Ascending aorta (tissue), 2 donors: ENCODE data around the gene CENPU. TPM values are rescaled to one million over a fixed set of nuclear protein-coding genes. Genes with fewer than 3 reads are reported as not detected.

Experiments used
- DNase-seq, 2 donors: peaks; one replicate each; pipeline ENCODE4 v3.0.0-alpha.2; 2019; ENCODE audit warnings: low spot score in 2 of 2
- H3K27ac ChIP-seq, 2 donors: fragments of 200-600 bp; sonication (generic); one replicate each; pipeline ENCODE4 v1.5.1; 2016 to 2017; ENCODE audit warnings: mild to moderate bottlenecking in 1 of 2
- H3K27me3 ChIP-seq: fragments of 200-600 bp; sonication (generic); one replicate; pipeline ENCODE4 v1.5.1; 2017
- H3K36me3 ChIP-seq, 2 donors: fragments of 200-600 bp; sonication (generic); one replicate each; pipeline ENCODE4 v1.5.1; 2016
- H3K4me1 ChIP-seq, 2 donors: fragments of 200-600 bp; sonication (generic); one replicate each; pipeline ENCODE4 v1.5.1; 2016 to 2017; ENCODE audit warnings: mild to moderate bottlenecking in 1 of 2
- H3K4me3 ChIP-seq, 2 donors: fragments of 200-600 bp; sonication (generic); one replicate each; pipeline ENCODE4 v1.5.1; 2016 to 2017; ENCODE audit warnings: mild to moderate bottlenecking in 1 of 2
- H3K9me3 ChIP-seq, 2 donors: fragments of 200-600 bp; sonication (generic); one replicate each; pipeline ENCODE4 v1.5.1; 2016
- CTCF ChIP-seq, 3 experiments: fragments of 200-600 bp in 2 of 3; fragments of 450-650 bp in 1 of 3; sonication (generic) in 2 of 3; IDR thresholded peaks; one replicate each; pipeline ENCODE4 v1.5.1; 2016 to 2019; ENCODE audit warnings: antibody characterized with exemption in 3 of 3, mild to moderate bottlenecking in 1 of 3, moderate library complexity in 1 of 3
- intact Hi-C: fragments of 100-400 bp; cut with DNase I; formaldehyde crosslinking; loops from one replicate; pipeline ENCODE4 v1.15.1; 2023
- total RNA-seq: library from RNA; depleted of rRNA; stranded (reverse); fragments of >200 nt; gene quantifications from one replicate; pipeline ENCODE4 v1.1.0, GENCODE V29; 2016

CENPU gene
- total RNA-seq, 1 donor from 2014 or later, result not detected

- Histone ChIP-seq H3K27me3 (no peaks in the 10 kb centered on the region), H3K4me3 (no peak overlapping the region), H3K27ac (no peak overlapping the region), H3K4me1 (peaks cover 9 to 23% of the 10 kb centered on the region in 2 donors), H3K9me3 (no peaks in the 10 kb centered on the region), H3K36me3 (no peaks in the 10 kb centered on the region)
- intact Hi-C loops, result loop anchor here (5.0 kb wide), 2 partner anchors 475 to 1210 kb away; partner anchors contain the start of gene CDKN2AIP
- no peak for TF ChIP-seq CTCF (IDR thresholded peaks at IDR 0.05)
- DNase-seq, result no peak
These were observed 82.0 kb downstream of the CENPU start for GRCh38 chr4:184651899-184652298.

GRCh38 chr4:184649971-184650855, 83.7 kb downstream of the CENPU start:
- Histone ChIP-seq H3K27ac (peak overlapping the region; percentile 92 to 100), H3K9me3 (no peaks in the 10 kb centered on the region), H3K4me1 (peaks cover 9 to 35% of the 10 kb centered on the region in 2 donors), H3K4me3 (peak overlapping the region; percentile 88 to 100), H3K36me3 (peaks cover 4% of the 10 kb centered on the region in 2 donors), H3K27me3 (no peaks in the 10 kb centered on the region)
- TF ChIP-seq CTCF (IDR thresholded peaks at IDR 0.05), result no peak
- intact Hi-C loops, result loop anchor here (1.0 to 10.0 kb wide), 12 partner anchors 82 to 1545 kb away; partner anchors contain the start of genes ACSL1, CDKN2AIP, CENPU and CYP4V2
- peak in 1 of 2 donors; percentile 66 for DNase-seq

- Histone ChIP-seq H3K27ac (peak within 1 kb of the TSS; percentile 100), H3K9me3 (no peaks in the 10 kb centered on the region), H3K4me1 (peaks cover 9 to 41% of the 10 kb centered on the region in 2 donors), H3K36me3 (peaks cover 4% of the 10 kb centered on the region in 2 donors), H3K4me3 (peak within 1 kb of the TSS; percentile 88 to 100), H3K27me3 (no peaks in the 10 kb centered on the region)
- TF ChIP-seq CTCF (IDR thresholded peaks at IDR 0.05), result peak in 1 of 3 experiments; percentile 17
- intact Hi-C loops, result loop anchor here (1.0 to 10.0 kb wide), 10 partner anchors 83 to 1546 kb away; partner anchors contain the start of genes ACSL1, CENPU, CYP4V2 and IRF2
- DNase-seq, result peak; percentile 88 to 98
These were observed 84.6 kb downstream of the CENPU start, which contains the start of the genes CASP3 and PRIMPOL for GRCh38 chr4:184649026-184649970. Gene CASP3 (minus strand): TSS chr4:184649447. CDS start chr4:184638453, 10,994 bp downstream. Gene PRIMPOL (plus strand): TSS chr4:184649738. CDS start chr4:184657141, 7,403 bp downstream.

GRCh38 chr4:184648313-184649025, 85.4 kb downstream of the CENPU start:
- H3K4me1 ChIP-seq, result peaks cover 9 to 47% of the 10 kb centered on the region in 2 donors
- intact Hi-C loops, result loop anchor here (1.0 to 10.0 kb wide), 10 partner anchors 84 to 1546 kb away; partner anchors contain the start of genes ACSL1, CENPU, CYP4V2 and IRF2
- no peak for TF ChIP-seq CTCF (IDR thresholded peaks at IDR 0.05)

More at GRCh38 chr4:184648313-184649025, 85.4 kb downstream of the CENPU start:
- peaks cover 4% of the 10 kb centered on the region in 2 donors for H3K36me3 ChIP-seq
- no peaks in the 10 kb centered on the region for H3K27me3 ChIP-seq
- peak overlapping the region; percentile 88 to 100 for H3K4me3 ChIP-seq
- no peaks in the 10 kb centered on the region for H3K9me3 ChIP-seq
- peak overlapping the region; percentile 100 for H3K27ac ChIP-seq
- DNase-seq, result peak in 1 of 2 donors; percentile 79
